NCI-H1436 treated with DMSO at 0.1 percent for 48 hours (cell line): ENCODE results near the gene SPINK9.
"Not testable (repeated sequence)": the region's sequence is repeated elsewhere in the genome, so short reads cannot be mapped to it uniquely, and the experiment has no call there.

Experiments used
- DNase-seq: peaks from one replicate; lab custom pipeline; 2025; lab: John Stamatoyannopoulos, UW

Gene SPINK9

GRCh38 chr5:148335259-148335658, at the start of gene SPINK9:
Gene SPINK9, plus strand, starts transcription at chr5:148335559. Its CDS starts 55 bp downstream, at chr5:148335614.
- no peak for DNase-seq

- peak; percentile 28 for DNase-seq
These were observed 44.8 kb upstream of the SPINK9 start for GRCh38 chr5:148290271-148291195.

DNA sequence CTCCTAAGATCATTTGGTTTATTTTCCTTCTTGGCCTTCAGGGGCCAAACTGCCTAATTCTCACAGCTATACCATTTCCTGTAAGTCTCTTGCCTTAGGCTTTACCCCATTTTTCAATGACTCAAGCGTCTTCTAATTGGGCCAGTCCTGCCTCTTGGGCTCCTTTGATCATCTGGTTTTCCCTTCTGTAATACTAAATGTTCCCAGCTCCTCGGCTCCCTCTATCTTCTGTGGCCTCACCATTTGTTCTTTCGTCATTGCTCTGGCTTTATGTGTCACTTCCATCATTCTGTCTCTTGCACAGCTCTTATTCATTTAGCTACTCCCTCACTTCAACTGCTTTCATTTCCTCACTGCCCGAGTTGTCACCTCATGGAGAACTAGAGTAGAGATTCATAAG, 37.6 kb upstream of the SPINK9 start:
- no peak for DNase-seq

DNA sequence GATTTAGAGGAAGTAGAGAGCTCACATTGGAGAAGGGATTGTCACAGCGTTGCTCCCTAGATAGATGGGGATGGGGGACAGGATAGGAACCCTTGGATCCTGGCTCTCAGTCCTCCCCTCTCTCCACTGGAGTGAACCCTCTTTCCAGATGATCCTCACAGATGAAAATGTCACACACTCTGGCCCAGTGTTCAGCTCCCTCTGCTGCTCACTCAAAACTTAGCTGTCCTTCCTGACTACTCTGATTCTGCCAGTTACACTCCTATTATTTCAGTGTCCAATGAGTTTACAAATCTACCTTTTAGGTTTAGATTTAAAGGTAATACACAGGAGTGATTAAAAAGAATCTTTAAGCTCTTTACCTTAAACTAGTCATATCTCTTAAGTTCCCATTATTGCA, 28.9 kb upstream of the SPINK9 start:
- DNase-seq = no peak

DNA sequence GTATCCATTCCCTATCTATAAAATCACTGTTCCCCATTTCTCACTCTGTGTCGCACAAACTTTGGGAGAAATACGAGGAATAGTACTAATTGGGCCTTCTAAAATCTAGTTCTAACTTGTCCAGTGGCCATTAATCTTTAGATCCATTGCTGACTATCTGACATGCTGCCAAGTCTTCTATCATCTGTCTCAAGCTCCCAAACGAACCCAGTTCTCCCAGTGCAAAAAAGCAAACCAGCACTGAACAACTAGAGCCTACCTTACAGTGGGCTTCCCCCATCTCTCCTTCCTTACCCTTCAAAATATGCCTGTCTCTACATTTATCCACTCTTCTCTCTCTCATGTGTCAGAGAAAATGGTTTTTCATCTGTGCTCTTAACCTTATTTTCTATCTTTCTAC, 26.3 kb upstream of the SPINK9 start:
- no peak for DNase-seq

DNA sequence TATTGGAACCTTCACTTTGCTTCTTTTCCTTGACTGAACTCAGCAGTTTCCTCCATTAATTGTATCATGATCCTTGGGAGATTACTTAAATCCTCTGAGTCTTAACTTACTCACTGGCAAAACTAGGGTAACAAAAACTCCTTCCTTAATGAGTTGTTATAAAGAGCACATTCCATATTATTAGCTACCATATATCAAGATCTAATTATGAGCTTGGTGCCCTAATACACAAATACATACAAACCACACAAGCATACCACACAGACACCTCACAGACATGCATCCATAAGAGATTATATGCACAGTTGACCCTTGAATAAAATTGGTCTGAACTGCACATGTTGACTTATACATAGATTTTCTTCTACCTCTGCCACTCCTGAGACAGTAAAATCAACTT, 25.6 kb upstream of the SPINK9 start:
- DNase-seq = no peak

GRCh38 chr5:148311484-148311883, 23.9 kb upstream of the SPINK9 start:
- no peak for DNase-seq

DNA sequence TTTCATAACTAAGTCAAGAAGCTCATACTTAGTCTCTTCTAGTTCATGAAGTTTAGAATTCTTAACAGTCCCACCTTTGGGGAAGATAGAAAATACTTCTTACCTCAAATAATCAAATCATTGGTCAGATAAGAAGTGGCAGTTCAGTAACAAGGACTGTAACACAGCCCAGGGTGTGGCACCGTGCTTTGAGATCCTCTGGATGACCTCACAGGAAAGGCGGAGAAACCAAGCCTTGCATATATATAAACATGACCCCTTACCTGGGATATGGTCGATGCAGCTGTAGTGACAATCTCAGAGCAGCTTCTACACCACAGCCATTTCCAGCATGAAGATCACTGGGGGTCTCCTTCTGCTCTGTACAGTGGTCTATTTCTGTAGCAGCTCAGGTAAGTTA, 23.2 kb upstream of the SPINK9 start, which contains the start of gene SPINK7:
TSS of gene SPINK7 (plus strand) at position 271 of the 400 bp plus-strand sequence. CDS start at position 332, 61 bp downstream.
- no peak for DNase-seq

DNA sequence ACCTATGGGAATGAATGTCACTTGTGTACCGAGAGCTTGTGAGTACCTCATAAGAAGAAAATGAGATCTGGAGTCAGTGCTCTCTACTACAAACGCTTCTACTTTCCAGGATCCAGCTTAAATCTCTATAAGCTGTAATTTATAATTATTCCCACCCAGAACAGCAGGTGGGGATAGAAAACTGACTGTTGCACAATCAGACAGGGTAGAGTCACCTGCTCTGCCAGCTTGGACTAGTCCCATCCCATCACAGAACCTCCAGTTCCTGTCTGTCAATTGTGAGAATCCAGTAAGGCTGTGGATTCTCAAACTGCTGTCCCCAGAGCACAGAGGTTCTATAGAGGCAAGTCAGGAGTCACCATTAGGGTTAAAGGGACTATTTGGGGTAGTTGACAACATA, 21.2 kb upstream of the SPINK9 start:
- no peak for DNase-seq

DNA sequence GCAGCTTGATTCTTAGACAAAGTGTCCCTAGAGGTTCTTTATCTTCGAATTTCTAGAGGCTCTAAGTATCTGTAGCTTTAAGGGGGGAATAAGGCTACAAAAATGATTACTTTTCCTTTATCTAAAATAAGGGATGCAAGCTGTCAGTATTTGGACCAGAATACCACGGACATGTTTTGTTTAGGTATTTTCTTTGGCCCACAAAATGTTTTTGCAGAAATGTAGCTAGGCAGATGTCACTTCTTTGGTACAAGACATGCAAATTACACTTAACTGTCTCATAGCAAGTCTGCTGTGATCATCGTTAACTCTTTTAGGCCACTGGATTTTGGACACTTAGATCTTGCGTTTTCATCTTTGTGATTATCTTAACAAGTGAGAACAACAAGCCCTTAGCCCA, 20.6 kb upstream of the SPINK9 start:
- DNase-seq = no peak

- not testable (repeated sequence) for DNase-seq
These were observed 15.1 kb upstream of the SPINK9 start for GRCh38 chr5:148320011-148320963.

- no peak for DNase-seq
These were observed 2.0 kb upstream of the SPINK9 start for GRCh38 chr5:148333262-148333849.

GRCh38 chr5:148336704-148337435, 1.5 kb downstream of the SPINK9 start:
- no peak for DNase-seq

DNA sequence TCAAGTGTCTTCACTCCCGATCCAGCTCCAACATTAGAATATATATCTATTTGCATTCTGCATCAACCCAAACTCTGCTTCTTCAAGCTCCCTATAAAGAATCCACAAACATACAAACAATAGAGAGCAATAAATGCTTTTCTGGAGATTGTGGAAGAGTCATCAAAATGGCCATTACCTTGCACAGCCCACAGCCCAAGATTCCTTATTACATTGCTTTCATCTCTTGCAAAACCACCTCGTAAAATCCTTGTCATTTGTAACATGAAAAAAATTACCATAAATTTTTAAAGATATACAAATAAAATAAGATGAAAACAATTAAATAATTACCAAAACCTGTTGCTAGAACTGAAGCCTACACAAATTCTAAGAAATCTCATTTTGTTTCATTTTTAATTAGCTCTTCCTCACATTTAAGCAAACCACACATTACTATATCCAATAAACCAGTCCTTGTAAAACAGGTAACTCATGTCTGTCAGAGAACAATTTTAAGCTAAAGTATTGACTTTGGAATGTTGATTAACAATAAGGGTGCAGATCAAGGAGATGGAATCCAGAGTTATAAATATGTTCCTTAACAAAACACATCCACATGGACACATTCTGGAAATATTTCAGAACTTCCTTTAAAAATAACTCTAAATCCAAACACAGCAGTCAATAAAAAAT, 7.1 kb downstream of the SPINK9 start:
- no peak for DNase-seq

- no peak for DNase-seq
These were observed 7.7 kb downstream of the SPINK9 start for GRCh38 chr5:148343046-148343407.

DNA sequence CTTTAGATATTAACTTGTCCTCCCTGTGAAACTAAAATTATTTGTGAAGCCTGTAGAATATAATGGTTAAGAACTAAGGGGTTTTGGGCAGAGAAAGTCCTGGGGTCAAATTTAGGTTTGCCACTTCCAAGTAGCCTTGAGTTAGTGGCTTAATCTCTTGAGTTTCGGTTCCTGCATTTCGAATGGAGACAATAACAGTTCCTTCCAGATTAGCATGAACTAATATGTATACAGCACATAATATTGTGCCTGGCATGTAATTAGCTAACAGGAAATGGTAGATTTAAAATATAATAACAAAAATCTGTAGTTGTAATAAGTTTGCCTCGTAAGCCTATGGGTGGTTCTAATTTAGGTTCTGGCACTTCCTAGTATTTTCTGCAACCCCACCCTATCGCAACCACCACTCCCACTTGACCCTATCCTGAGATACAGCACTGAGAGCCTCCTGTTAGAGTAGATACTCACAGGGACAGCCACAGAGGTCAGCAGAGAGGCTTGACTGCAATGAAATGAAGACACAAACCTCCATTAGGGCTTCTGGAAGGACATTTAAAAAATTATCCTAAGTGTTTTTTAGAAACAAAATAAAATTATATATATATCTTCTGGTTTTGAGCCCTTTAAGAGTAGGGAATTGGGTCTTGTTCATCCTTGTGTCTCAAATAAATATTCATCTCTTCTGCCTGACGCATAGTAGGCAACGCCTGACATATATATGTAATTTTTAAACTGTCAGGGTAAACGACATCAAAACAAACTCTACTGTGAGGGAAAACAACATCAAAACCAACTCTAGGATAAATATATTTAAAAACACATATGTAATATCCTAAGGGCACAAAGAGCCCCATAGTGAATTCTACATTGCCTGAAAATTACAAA, 8.5 kb downstream of the SPINK9 start:
- DNase-seq = no peak

- no peak for DNase-seq
These were observed 12.3 kb downstream of the SPINK9 start for GRCh38 chr5:148347706-148348105.

- no peak for DNase-seq
These were observed 17.3 kb downstream of the SPINK9 start for GRCh38 chr5:148352696-148353095.

- no peak for DNase-seq
These were observed 18.3 kb downstream of the SPINK9 start for GRCh38 chr5:148353634-148354033.

DNA sequence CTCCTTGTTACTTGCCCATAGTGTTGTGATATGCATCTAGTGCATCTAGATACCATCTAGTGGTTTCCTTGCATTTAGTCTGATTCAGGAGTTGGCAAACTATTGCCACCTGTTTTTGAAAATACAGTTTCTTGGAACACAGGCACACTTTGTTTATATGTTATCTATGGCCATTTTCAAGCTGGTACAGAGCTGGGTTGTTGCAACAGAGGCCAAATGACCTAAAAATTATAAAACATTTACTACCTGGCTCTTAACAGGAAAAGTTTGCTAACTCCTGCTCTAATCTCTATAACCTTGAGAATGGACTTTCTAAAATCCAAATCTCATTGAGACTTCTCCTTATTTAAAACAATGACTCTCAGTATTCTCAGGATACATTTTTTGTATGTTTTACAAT, 29.0 kb downstream of the SPINK9 start:
- no peak for DNase-seq
